Effector memory CD8-positive, alpha-beta T cell (primary cell): ENCODE results near the gene DTNB.

Experiments
- ATAC-seq: fragments of 150-1000 bp; cut with Tn5 transposase; replicated peaks from 2 replicates; pipeline ENCODE4 v1.10.0; 2021; ENCODE audit warnings: mild to moderate bottlenecking, moderate library complexity
- DNase-seq, 3 experiments: peaks; one replicate each; pipeline ENCODE4 v3.0.0; 2021
- H3K27ac Mint-ChIP-seq, 2 donors: one replicate each; pipeline ENCODE4 v1.8.0; 2022; ENCODE audit warnings: mild to moderate bottlenecking in 2 of 2, mixed read lengths in 2 of 2, moderate library complexity in 2 of 2
- H3K27me3 Mint-ChIP-seq, 2 donors: one replicate each; pipeline ENCODE4 v1.8.0; 2022; ENCODE audit warnings: mixed read lengths in 2 of 2
- H3K36me3 Mint-ChIP-seq: one replicate; pipeline ENCODE4 v1.8.0; 2022; ENCODE audit warnings: mild to moderate bottlenecking, moderate library complexity, mixed read lengths; ENCODE audit not compliant: insufficient read depth
- H3K4me1 Mint-ChIP-seq, 2 donors: one replicate each; pipeline ENCODE4 v1.8.0; 2022; ENCODE audit warnings: low read depth in 2 of 2, mixed read lengths in 2 of 2
- H3K4me3 Mint-ChIP-seq, 2 donors: one replicate each; pipeline ENCODE4 v1.8.0; 2022; ENCODE audit warnings: mild to moderate bottlenecking in 2 of 2, mixed read lengths in 2 of 2, moderate library complexity in 2 of 2
- H3K9me3 Mint-ChIP-seq, 2 donors: one replicate each; pipeline ENCODE4 v1.8.0; 2022; ENCODE audit warnings: mixed read lengths in 2 of 2

Gene DTNB

DNA sequence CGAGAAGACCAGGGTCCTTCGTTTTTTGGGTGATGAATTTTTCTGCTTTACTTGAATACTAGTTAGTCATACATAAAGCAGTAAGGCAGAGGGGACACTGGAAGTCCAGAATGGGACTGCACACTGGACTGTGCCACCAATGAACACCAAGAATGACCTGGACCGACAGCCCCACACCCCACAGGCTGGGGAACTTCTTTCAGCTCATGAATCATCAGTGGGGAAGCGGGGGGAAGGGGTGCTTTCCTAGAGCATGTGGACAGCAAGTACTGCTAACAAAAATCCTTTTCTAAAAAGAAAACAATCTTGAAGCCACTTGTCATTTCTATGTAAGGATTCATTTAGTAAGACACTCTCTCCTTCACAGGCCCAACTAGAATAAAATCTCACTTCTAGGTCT lies 86.0 kb downstream of the DTNB start:
- no peak overlapping the region for H3K4me3 Mint-ChIP-seq
- no peak for DNase-seq

DNA sequence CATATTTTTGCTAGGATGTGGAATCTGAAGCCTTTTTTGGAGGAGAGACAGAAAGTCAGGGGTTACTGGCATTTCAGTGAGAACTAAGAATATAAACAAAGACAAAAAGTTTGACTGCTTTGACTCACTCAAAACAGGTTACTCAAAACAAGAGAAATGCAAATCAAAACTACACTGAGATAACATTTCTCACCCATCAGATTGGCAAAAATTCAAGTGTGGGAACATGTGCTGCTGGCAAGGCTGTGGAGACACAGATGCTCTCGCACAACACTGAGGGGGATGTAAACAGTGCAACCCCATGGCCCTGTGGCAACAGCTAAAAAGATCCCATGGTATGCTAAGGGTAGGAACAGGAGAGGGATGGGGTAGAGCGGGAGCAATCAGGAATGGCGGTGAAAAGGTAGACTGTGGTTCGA lies 86.6 kb downstream of the DTNB start:
- Mint-ChIP-seq H3K4me3 (no peak overlapping the region), H3K4me1 (peaks cover 10% of the 10 kb centered on the region in 2 donors), H3K27ac (peak overlapping the region in 1 of 2 donors; percentile 53), H3K36me3 (peaks cover 4% of the 10 kb centered on the region), H3K9me3 (no peaks in the 10 kb centered on the region), H3K27me3 (no peaks in the 10 kb centered on the region)
- ATAC-seq (no peak), DNase-seq (no peak)

More for the DNA sequence above, 86.0 kb downstream of the DTNB start:
- H3K9me3 Mint-ChIP-seq = no peaks in the 10 kb centered on the region
- no peak for ATAC-seq
- H3K27me3 Mint-ChIP-seq = no peaks in the 10 kb centered on the region
- H3K36me3 Mint-ChIP-seq = peaks cover 4% of the 10 kb centered on the region
- peaks cover 10 to 14% of the 10 kb centered on the region in 2 donors for H3K4me1 Mint-ChIP-seq
- no peak overlapping the region for H3K27ac Mint-ChIP-seq

DNA sequence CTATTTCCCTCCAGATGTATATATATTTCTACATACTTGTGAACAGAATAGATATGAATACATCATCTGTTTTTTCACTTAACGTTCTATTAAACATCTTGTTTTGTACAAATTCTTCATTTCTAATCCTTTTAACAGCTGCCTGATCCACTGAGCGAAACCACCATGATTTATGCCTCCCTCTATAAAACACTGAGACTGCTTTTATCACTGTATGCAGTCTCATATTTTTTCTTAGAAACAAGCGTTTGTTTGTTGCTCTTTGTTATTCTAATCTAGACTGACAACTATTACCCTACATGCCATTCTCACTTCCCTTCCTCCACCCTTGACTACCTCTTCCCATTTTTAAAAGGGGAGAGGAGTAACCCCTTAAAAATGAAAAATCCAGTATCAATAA lies 88.2 kb downstream of the DTNB start:
- Mint-ChIP-seq H3K9me3 (no peaks in the 10 kb centered on the region), H3K27me3 (no peaks in the 10 kb centered on the region), H3K4me3 (no peak overlapping the region), H3K27ac (peak overlapping the region in 1 of 2 donors; percentile 55), H3K36me3 (no peaks in the 10 kb centered on the region), H3K4me1 (peaks cover 8 to 10% of the 10 kb centered on the region in 2 donors)
- DNase-seq (no peak), ATAC-seq (no peak)

DNA sequence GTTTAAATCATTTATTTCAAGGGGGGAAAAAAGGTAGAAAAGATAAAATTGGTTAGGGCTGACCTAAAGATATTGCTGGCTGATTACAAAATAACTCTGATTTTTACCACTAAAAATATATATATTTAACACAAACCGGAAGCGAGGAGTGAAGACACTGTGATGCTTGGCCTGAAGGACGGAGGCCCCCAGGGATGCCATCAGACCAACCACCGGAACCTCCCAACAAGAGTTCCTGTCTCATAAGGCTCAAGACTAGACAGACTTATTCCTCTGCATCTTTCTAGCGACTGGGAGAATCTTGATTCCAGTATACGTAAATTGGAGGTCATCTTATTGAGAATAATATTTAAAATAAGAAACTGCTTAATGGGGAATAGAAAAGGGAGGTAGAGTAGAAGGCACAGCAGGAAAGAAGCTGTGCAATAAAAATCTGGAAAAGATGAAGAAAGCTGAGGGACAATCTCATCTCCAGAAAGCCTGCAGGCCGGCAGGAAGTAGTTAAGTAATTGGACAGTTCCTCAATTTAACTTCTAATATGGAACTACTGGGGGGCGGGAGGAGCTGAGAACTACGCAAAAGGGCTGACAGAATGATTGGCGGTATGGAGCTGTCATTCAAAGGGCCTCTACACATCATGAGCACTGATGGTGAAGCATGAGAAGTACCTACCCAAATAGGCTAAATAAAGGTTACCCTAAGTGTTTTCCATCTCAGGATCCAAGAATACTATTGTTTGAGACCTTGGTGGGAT lies 91.1 kb downstream of the DTNB start:
- ATAC-seq (no peak), DNase-seq (no peak)
- no peaks in the 10 kb centered on the region for H3K36me3 Mint-ChIP-seq
- H3K9me3 Mint-ChIP-seq = no peaks in the 10 kb centered on the region
- no peak overlapping the region for H3K27ac Mint-ChIP-seq
- H3K4me1 Mint-ChIP-seq = peaks cover 0 to 3% of the 10 kb centered on the region in 2 donors
- H3K4me3 Mint-ChIP-seq = no peak overlapping the region
- H3K27me3 Mint-ChIP-seq = no peaks in the 10 kb centered on the region

DNA sequence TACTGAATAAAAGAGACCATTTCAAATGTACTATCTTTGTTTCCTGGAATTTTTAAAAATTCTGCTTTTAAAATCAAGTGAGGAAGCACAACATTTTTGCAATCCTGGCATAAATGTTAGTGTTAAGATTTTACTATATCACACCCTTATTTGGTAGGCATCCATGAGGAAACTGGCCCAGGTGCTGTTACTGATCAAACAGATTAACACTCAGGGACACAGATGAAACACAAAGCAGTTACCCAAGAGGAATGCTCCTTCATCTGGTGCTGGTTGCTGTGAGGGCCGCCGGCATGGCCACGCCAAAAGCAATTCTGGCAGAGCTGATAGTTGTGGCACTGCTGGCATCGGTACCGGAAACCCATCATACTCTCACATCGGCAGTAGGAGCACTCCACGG lies 96.8 kb downstream of the DTNB start:
- H3K4me1 Mint-ChIP-seq = no peaks in the 10 kb centered on the region
- no peaks in the 10 kb centered on the region for H3K36me3 Mint-ChIP-seq
- ATAC-seq (no peak), DNase-seq (no peak)
- H3K4me3 Mint-ChIP-seq = no peak overlapping the region
- no peaks in the 10 kb centered on the region for H3K9me3 Mint-ChIP-seq
- no peaks in the 10 kb centered on the region for H3K27me3 Mint-ChIP-seq
- peak overlapping the region in 1 of 2 donors; percentile 62 for H3K27ac Mint-ChIP-seq

DNA sequence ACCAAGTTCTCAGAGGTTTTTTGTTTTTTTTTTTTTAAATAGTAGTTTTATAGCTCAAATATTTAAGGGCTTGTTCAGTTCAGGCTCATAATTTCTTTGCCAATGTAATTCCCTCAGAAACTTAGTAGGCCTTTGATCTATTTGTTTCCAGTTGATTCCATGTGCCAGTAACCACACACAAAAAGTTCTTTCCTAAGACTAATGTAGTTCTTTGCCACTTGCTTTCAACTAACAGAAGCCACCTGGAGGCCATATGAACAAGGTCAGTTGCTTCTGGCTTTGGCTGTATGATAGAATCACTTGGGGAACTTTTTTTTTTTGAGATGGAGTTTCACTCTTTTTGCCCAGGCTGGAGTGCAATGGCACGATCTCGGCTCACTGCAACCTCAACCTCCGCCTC lies 100.7 kb downstream of the DTNB start:
- ATAC-seq (no peak), DNase-seq (no peak)
- H3K27ac Mint-ChIP-seq = peak overlapping the region in 1 of 2 donors; percentile 14
- no peaks in the 10 kb centered on the region for H3K36me3 Mint-ChIP-seq
- H3K4me3 Mint-ChIP-seq = no peak overlapping the region
- no peaks in the 10 kb centered on the region for H3K9me3 Mint-ChIP-seq
- H3K4me1 Mint-ChIP-seq = no peaks in the 10 kb centered on the region
- H3K27me3 Mint-ChIP-seq = no peaks in the 10 kb centered on the region

DNA sequence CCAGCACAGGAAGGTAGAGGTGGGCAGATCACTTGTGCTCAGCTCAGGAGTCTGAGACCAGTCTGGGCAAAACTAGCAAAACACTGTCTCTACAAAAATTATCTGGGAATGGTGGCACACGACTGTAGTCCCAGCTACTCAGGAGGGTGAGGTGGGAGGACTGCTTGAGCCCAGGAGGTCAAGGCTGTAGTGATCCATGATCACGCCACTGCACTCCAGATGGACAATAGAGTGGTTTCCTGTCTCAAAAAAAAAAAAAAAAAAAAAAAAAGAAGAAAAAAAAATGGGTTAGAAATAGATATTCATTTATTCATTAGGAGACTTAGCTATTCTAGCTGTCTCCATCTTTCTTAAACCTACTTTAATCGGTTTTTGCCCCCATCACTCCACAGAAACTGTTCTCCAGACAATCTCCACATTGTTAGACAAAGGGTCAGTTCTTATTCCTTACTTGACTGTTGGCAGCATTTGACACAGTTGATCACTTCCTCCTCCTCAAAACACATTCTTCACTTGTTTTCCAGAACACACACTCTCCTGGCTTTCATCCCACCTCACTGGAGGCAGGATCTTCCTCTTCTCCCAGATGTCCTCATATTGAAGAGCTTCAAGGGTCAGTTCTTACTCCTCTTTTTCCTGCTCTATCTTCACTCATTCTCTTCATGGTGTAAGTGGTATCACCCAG lies 103.1 kb downstream of the DTNB start:
- no peaks in the 10 kb centered on the region for H3K36me3 Mint-ChIP-seq
- H3K9me3 Mint-ChIP-seq = no peaks in the 10 kb centered on the region
- no peak for ATAC-seq
- H3K27me3 Mint-ChIP-seq = no peaks in the 10 kb centered on the region
- H3K4me3 Mint-ChIP-seq = no peak overlapping the region
- no peak for DNase-seq
- H3K4me1 Mint-ChIP-seq = peaks cover 4 to 5% of the 10 kb centered on the region in 2 donors
- peak overlapping the region in 1 of 2 donors; percentile 22 for H3K27ac Mint-ChIP-seq

DNA sequence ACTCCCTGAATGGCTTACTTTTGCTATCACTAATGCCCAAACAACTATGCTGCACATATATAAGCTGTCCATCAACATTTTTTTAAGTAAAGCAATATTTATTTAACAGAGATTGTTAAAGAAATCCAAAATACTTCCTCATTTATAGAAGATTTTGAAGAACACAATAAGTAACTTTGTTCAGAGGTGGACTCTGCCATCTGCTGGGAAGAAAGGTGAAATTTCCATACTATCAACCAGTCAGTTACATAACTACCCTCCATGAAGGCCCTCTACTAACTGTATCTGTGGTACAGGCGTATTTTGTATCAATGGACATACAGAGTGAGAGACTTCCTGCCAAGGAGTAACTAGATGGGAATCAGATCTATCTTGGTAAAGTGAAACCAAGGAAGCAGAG lies 106.0 kb downstream of the DTNB start:
- no peaks in the 10 kb centered on the region for H3K27me3 Mint-ChIP-seq
- no peak for DNase-seq
- no peaks in the 10 kb centered on the region for H3K36me3 Mint-ChIP-seq
- no peak for ATAC-seq
- H3K4me1 Mint-ChIP-seq = peaks cover 4 to 5% of the 10 kb centered on the region in 2 donors
- no peak overlapping the region for H3K27ac Mint-ChIP-seq
- H3K4me3 Mint-ChIP-seq = no peak overlapping the region
- H3K9me3 Mint-ChIP-seq = no peaks in the 10 kb centered on the region

DNA sequence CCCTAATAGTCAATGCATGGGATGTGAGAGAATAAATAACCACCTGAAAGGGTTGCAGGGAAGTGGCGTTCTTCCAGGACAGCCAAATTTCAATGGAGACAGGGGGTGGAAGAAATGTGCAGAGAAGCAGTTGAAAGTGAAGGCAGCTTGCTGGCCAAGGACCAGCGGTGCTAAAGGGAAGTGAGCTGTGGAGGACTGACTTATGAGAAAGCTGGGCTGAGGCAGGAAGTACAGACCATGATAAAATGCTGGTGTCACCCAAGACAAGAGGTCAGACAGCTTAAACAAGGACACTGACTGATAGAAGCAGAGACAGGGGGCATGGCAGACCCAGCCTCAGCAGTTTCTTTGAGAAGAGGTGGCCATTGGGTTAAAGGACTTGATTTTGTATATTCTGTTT lies 106.7 kb downstream of the DTNB start:
- Mint-ChIP-seq H3K36me3 (no peaks in the 10 kb centered on the region), H3K27me3 (no peaks in the 10 kb centered on the region), H3K9me3 (no peaks in the 10 kb centered on the region), H3K4me1 (peaks cover 4 to 5% of the 10 kb centered on the region in 2 donors), H3K4me3 (no peak overlapping the region), H3K27ac (no peak overlapping the region)
- ATAC-seq (no peak), DNase-seq (no peak)

DNA sequence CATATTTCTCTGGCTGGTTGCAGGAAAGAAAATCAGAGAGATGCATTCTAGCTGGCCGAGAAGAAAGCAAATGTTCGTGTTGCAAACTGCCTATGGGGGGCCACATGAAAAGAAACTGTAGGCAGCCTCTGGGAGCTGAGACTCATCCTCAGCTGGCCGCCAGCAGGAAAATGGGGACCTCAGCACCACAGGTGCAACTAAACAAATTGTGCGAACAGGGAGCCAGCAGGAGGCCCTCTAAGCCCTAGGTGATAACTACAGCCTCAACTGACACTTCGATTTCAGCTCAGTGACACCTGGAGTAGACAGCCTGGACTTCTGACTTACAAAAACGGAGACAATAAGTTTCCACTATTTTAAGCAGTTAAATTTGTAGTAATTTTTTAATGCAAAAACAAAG lies 107.3 kb downstream of the DTNB start:
- Mint-ChIP-seq H3K9me3 (no peaks in the 10 kb centered on the region), H3K27me3 (no peaks in the 10 kb centered on the region), H3K36me3 (no peaks in the 10 kb centered on the region), H3K27ac (no peak overlapping the region), H3K4me1 (peaks cover 4 to 5% of the 10 kb centered on the region in 2 donors), H3K4me3 (no peak overlapping the region)
- no peak for ATAC-seq
- no peak for DNase-seq

DNA sequence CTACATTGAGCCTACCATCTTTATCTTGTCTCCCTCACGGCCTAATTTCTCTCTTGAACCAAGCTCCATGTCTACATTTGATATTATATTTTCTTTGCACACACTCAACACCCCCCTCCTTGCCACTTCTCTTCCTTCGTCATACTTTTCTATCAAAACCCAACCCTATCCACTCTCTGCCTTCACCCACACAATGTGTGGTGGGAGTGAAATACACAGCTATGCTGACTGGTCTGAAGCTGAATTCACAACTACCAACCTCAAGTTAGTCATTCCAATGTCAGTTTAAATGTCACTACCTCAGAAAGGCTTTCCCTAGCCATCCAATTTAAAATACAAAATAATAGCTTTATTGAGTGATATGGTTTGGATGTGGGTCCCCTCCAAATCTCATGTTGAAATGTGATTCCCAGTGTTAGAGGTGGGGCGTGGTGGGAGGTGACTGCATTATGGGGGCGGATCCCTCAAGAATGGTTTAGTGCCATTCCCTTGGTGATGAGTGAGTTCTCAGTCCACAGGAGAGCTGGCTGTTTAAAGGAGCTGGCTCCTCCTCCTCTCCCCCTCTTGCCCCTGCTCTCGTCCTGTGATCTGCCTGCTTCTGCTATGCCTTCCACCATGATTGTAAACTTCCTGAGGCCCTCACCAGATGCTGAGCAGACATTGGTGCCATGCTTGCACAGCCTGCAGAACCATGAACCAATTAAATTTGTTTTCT lies 112.1 kb downstream of the DTNB start:
- ATAC-seq (no peak), DNase-seq (no peak)
- Mint-ChIP-seq H3K4me3 (no peak overlapping the region), H3K27ac (peak overlapping the region in 1 of 2 donors; percentile 1), H3K9me3 (no peaks in the 10 kb centered on the region), H3K36me3 (no peaks in the 10 kb centered on the region), H3K4me1 (peaks cover 20 to 21% of the 10 kb centered on the region in 2 donors), H3K27me3 (no peaks in the 10 kb centered on the region)

DNA sequence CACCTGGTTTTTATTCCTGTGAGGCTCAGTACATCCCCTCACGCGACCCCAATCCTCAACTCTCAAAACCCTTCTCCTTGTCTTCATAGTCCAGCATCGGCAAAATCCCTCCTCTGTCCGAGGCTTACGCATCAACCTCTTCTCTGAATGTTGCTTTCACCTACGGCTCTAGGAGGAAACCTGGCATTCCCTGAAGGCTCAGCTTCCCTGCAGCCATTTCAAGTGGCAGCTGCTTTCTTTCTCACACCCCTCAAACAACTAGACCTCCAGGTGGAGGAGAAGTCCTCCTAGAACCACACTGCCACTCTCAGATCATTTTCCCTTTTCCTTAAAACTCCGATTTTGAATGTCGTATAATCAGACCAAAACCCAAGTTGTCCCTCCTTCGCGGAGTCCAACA lies 114.2 kb downstream of the DTNB start:
- Mint-ChIP-seq H3K27me3 (no peaks in the 10 kb centered on the region), H3K4me3 (no peak overlapping the region), H3K9me3 (no peaks in the 10 kb centered on the region), H3K27ac (peak overlapping the region; percentile 71 to 88), H3K4me1 (peaks cover 20 to 21% of the 10 kb centered on the region in 2 donors), H3K36me3 (no peaks in the 10 kb centered on the region)
- DNase-seq (no peak), ATAC-seq (no peak)

DNA sequence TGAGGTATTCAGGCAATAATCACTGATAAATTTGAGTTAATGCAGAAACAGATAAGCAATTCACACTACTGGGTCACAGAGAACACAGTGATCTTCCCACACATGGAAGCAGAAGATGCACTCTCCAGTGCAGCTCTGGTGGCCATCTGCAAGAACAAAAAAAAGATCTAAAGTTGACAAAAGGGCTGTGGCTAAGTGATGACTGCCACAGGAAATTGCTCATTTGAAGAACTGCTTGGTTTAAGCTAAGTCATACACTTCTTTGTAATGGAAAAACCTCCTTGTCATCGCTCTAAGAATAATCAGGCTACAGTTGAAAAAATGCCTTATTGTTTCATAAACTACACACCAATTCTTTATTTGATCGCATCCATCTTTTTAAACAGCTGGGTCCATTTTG lies 115.1 kb downstream of the DTNB start:
- Mint-ChIP-seq H3K4me1 (peaks cover 20 to 21% of the 10 kb centered on the region in 2 donors), H3K4me3 (no peak overlapping the region), H3K9me3 (no peaks in the 10 kb centered on the region), H3K36me3 (no peaks in the 10 kb centered on the region), H3K27ac (peak overlapping the region; percentile 71 to 88), H3K27me3 (no peaks in the 10 kb centered on the region)
- ATAC-seq = peak; percentile 90
- DNase-seq = no peak
